Tibial nerve (tissue), 3 donors: Measurements from ENCODE around the gene YIPF7.

Source experiments
- CTCF ChIP-seq, 5 experiments: fragments of 200-600 bp in 3 of 5; fragments of 450-650 bp in 2 of 5; sonication (generic) in 3 of 5; IDR thresholded peaks; one replicate each; pipeline ENCODE4 v1.5.1; 2016 to 2019; ENCODE audit warnings: antibody characterized with exemption in 5 of 5, mild to moderate bottlenecking in 3 of 5, moderate library complexity in 2 of 5
- POLR2A ChIP-seq, 2 donors: fragments of 450-650 bp; IDR thresholded peaks; one replicate each; pipeline ENCODE4 v1.6.1; 2017; ENCODE audit warnings: antibody characterized with exemption in 2 of 2, mild to moderate bottlenecking in 2 of 2, moderate library complexity in 2 of 2

GRCh38 chr4:44674471-44674870, 23.0 kb upstream of the YIPF7 start:
- TF ChIP-seq CTCF (IDR thresholded peaks at IDR 0.05) (no peak), POLR2A (IDR thresholded peaks at IDR 0.05) (no peak)
